GM18519 (cell line): ENCODE results near the gene KLHL40.

Experiments used
- ATAC-seq: cut with Tn5 transposase; IDR thresholded peaks from one replicate; pipeline ENCODE4 v1.9.1; 2021; ENCODE audit warnings: mild to moderate bottlenecking, moderate library complexity; ENCODE audit not compliant: unreplicated experiment, low FRiP score

Gene KLHL40

GRCh38 chr3:42685363-42685881 lies at the start of gene KLHL40:
Gene KLHL40, plus strand, starts transcription at chr3:42685537. Its CDS starts 82 bp downstream, at chr3:42685619.
- ATAC-seq, result no peak

GRCh38 chr3:42637001-42637400 lies 48.3 kb upstream of the KLHL40 start:
- no peak for ATAC-seq

GRCh38 chr3:42638339-42638842 lies 46.9 kb upstream of the KLHL40 start:
- ATAC-seq, result no peak

GRCh38 chr3:42639192-42639591 lies 46.1 kb upstream of the KLHL40 start:
- no peak for ATAC-seq

- ATAC-seq, result no peak
These were observed 45.2 kb upstream of the KLHL40 start for GRCh38 chr3:42640129-42640528.

GRCh38 chr3:42640771-42641370 lies 44.5 kb upstream of the KLHL40 start:
- ATAC-seq, result no peak

GRCh38 chr3:42647821-42648459 lies 37.4 kb upstream of the KLHL40 start:
- ATAC-seq, result no peak

GRCh38 chr3:42649006-42649405 lies 36.3 kb upstream of the KLHL40 start:
- no peak for ATAC-seq

GRCh38 chr3:42649783-42650182 lies 35.6 kb upstream of the KLHL40 start:
- no peak for ATAC-seq

GRCh38 chr3:42651248-42652091 lies 33.9 kb upstream of the KLHL40 start:
- no peak for ATAC-seq

GRCh38 chr3:42652251-42652610 lies 33.1 kb upstream of the KLHL40 start:
- ATAC-seq, result no peak

GRCh38 chr3:42652611-42653302 lies 32.6 kb upstream of the KLHL40 start:
- no peak for ATAC-seq

GRCh38 chr3:42653303-42653559 lies 32.1 kb upstream of the KLHL40 start:
- ATAC-seq, result no peak

GRCh38 chr3:42653560-42654330 lies 31.6 kb upstream of the KLHL40 start, which contains the start of gene ZBTB47:
Gene ZBTB47, plus strand, starts transcription at chr3:42653697. Its CDS starts 4,659 bp downstream, at chr3:42658356.
- no peak for ATAC-seq

GRCh38 chr3:42654331-42655201 lies 30.8 kb upstream of the KLHL40 start:
- no peak for ATAC-seq

GRCh38 chr3:42655331-42655888 lies 29.9 kb upstream of the KLHL40 start:
- no peak for ATAC-seq

GRCh38 chr3:42655980-42656679 lies 29.2 kb upstream of the KLHL40 start:
- ATAC-seq, result no peak
